ENCODE data around the gene GEMIN2.
A peak's percentile ranks its signal among the peaks of the same experiment; 100 is the strongest.
"Not testable (repeated sequence)": the region's sequence is repeated elsewhere in the genome, so short reads cannot be mapped to it uniquely, and the experiment has no call there.

Gene GEMIN2

DNA sequence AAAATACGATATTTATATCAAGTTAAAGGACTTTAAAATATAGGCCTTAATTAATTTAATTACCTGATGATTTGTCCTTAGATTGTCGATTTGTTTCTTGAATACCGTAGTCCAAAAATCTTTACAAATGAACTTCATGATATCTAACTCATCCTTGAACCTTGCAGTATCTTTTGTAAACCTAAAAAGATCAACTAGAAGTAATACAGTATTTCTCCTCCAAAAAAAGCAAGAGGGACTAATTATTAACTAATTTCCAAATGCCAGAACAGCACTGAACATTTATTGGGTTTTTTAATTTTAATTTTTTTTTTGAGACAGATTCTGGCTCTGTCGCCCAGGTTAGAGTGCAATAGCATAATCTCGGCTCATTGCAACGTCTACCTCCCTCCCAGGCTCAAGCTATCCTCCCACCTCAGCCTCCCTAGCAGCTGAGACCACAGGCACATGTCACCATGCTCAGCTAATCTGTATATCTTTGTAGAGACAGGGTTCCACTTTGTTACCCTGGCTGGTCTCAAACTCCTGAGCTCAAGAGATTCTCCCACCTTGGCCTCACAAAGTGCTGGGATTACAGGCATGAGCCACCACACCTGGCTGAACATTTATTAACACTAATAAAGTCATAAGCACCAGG, 44.2 kb downstream of the GEMIN2 start:
- Histone ChIP-seq H3K36me3 (ENCODE audit: control insufficient read depth, insufficient read depth, low read length) (peaks cover 14% of the 10 kb centered on the region), H3K4me3 (replicated peaks; ENCODE audit: low read depth, low read length) (no peak overlapping the region), H3K27me3 (replicated peaks; ENCODE audit: control insufficient read depth, insufficient read depth, low read length) (no peaks in the 10 kb centered on the region)
- DNase-seq (ENCODE audit: extremely low read depth, insufficient read length) = no peak
- TF ChIP-seq, protein P1, sequence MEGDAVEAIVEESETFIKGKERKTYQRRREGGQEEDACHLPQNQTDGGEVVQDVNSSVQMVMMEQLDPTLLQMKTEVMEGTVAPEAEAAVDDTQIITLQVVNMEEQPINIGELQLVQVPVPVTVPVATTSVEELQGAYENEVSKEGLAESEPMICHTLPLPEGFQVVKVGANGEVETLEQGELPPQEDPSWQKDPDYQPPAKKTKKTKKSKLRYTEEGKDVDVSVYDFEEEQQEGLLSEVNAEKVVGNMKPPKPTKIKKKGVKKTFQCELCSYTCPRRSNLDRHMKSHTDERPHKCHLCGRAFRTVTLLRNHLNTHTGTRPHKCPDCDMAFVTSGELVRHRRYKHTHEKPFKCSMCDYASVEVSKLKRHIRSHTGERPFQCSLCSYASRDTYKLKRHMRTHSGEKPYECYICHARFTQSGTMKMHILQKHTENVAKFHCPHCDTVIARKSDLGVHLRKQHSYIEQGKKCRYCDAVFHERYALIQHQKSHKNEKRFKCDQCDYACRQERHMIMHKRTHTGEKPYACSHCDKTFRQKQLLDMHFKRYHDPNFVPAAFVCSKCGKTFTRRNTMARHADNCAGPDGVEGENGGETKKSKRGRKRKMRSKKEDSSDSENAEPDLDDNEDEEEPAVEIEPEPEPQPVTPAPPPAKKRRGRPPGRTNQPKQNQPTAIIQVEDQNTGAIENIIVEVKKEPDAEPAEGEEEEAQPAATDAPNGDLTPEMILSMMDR (IDR thresholded peaks at IDR 0.05; ENCODE audit: insufficient read depth, low read length, poor library complexity, severe bottlenecking) = no peak

DNA sequence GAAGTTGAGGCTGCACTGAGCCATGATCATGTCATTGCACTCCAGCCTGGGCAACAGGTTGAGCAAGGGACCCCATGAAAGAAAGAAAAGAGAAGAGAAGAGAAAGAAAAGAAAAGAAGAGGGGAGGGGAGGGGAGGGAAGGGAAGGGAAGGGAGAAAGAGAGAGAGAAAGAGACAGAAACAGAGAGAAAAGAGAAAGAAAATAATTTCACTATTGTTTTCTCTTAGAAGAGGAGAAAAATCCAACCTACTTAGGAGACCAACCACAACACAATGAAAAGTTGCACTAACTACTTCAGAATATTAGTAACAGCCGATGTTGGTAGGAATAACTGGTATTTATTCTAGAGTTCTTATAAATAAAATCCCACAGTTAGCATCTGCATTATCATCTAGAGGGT, 46.4 kb downstream of the GEMIN2 start:
- H3K4me3 ChIP-seq (replicated peaks; ENCODE audit: low read depth, low read length) = no peak overlapping the region
- TF ChIP-seq, protein P1 (IDR thresholded peaks at IDR 0.05; ENCODE audit: insufficient read depth, low read length, poor library complexity, severe bottlenecking) = no peak
- peaks cover 17% of the 10 kb centered on the region for H3K36me3 ChIP-seq (ENCODE audit: control insufficient read depth, insufficient read depth, low read length)
- H3K27me3 ChIP-seq (replicated peaks; ENCODE audit: control insufficient read depth, insufficient read depth, low read length) = no peaks in the 10 kb centered on the region
- no peak for DNase-seq (ENCODE audit: extremely low read depth, insufficient read length)

DNA sequence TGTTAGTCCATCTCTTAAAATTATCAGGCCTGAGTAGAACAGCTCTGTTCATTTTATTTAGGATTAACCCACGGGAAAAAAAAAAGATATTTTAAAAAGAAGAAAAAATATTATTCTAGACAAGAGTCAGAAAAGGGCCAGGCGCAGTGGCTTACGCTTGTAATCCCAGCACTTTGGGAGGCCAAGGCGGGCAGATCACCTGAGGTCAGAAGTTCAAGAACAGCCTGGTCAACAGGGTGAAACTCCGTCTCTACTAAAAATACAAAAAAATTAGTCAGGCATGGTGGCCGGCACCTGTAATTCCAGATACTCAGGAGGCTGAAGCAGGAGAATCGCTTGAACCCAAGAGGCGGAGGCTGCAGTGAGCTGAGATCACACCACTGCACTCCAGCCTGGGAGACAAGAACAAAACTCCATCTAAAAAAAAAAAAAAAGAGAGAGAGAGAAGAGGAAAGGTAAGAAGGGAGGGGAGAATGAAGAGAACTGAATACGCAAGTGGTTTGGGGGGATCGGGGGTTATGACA, 53.7 kb downstream of the GEMIN2 start:
- not testable (repeated sequence) for H3K27me3 ChIP-seq (replicated peaks; ENCODE audit: control insufficient read depth, insufficient read depth, low read length); DNase-seq (ENCODE audit: extremely low read depth, insufficient read length); H3K36me3 ChIP-seq (ENCODE audit: control insufficient read depth, insufficient read depth, low read length); H3K4me3 ChIP-seq (replicated peaks; ENCODE audit: low read depth, low read length)

DNA sequence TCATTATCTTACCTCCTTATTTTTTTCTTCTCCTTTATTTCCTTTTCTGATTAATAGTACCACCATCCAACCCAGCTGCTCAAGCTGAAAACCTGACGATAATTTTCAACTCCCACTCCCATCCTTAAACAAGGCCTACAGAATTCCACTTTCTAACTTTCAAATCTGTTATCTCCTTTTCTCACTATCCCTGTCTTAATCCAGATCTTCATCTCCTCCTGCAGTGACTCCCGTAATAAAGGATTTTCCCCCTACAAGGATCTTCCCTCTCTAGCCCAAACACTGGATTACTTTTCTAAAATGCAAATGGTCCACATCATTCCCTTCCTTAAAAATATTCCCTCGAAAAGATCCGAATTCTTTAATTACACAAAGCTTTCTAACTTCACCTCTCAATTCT, 54.5 kb downstream of the GEMIN2 start:
- peaks cover 4% of the 10 kb centered on the region for H3K36me3 ChIP-seq (ENCODE audit: control insufficient read depth, insufficient read depth, low read length)
- peak overlapping the region; percentile 85 for H3K4me3 ChIP-seq (replicated peaks; ENCODE audit: low read depth, low read length)
- DNase-seq (ENCODE audit: extremely low read depth, insufficient read length) = no peak
- H3K27me3 ChIP-seq (replicated peaks; ENCODE audit: control insufficient read depth, insufficient read depth, low read length) = no peaks in the 10 kb centered on the region
- TF ChIP-seq, protein P1 (IDR thresholded peaks at IDR 0.05; ENCODE audit: insufficient read depth, low read length, poor library complexity, severe bottlenecking) = no peak

DNA sequence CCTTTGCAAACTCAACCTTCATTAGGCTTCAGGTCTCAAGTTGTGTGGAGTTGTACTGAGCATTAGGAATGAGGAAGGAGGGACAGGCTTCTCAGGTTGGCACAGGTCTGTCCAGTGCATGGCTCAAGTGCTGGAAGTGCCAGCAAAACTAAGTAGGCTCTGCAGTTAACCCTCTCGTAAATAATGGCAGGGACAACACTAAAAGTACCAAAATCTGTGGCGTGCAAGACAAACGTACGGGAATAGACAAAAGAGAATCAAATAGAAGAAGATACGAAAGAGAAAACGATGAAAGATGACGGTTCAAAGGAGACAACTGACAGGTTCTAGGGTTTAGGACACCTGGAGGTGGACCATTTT, 55.4 kb downstream of the GEMIN2 start:
- TF ChIP-seq, protein P1 (IDR thresholded peaks at IDR 0.05; ENCODE audit: insufficient read depth, low read length, poor library complexity, severe bottlenecking) = no peak
- no peaks in the 10 kb centered on the region for H3K27me3 ChIP-seq (replicated peaks; ENCODE audit: control insufficient read depth, insufficient read depth, low read length)
- peak overlapping the region; percentile 85 for H3K4me3 ChIP-seq (replicated peaks; ENCODE audit: low read depth, low read length)
- DNase-seq (ENCODE audit: extremely low read depth, insufficient read length) = no peak
- peaks cover 3% of the 10 kb centered on the region for H3K36me3 ChIP-seq (ENCODE audit: control insufficient read depth, insufficient read depth, low read length)

DNA sequence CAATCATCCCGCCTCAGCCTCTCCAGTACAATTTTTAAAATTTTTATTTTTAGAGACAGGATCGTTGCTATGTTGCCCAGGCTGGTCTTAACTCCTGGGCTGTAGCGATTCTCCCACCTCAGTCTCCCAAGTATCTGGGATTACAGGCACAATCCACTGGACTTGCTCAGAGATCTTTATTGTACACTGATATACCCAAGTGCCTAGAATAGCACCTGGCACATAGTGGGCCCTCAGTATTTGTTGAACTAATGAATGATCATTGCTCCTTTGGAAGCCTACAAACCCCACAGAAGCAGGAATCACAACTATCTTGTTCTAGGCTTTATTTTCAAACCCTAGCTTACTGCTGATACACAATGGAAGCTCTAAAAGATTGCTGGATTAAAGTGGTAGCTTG, 59.1 kb downstream of the GEMIN2 start:
- TF ChIP-seq, protein P1 (IDR thresholded peaks at IDR 0.05; ENCODE audit: insufficient read depth, low read length, poor library complexity, severe bottlenecking) = no peak
- H3K36me3 ChIP-seq (ENCODE audit: control insufficient read depth, insufficient read depth, low read length) = peaks cover 2% of the 10 kb centered on the region
- no peak for DNase-seq (ENCODE audit: extremely low read depth, insufficient read length)
- H3K4me3 ChIP-seq (replicated peaks; ENCODE audit: low read depth, low read length) = no peak overlapping the region
- no peaks in the 10 kb centered on the region for H3K27me3 ChIP-seq (replicated peaks; ENCODE audit: control insufficient read depth, insufficient read depth, low read length)

Measured in GM06990 (cell line).